ENCODE data around the gene TNS1. TPM values are rescaled to one million over a fixed set of nuclear protein-coding genes. Genes with fewer than 3 reads are reported as not detected.
A peak's percentile ranks its signal among the peaks of the same experiment; 100 is the strongest.

Gene TNS1
- total RNA-seq, 4 donors from 2014 or later: 23.1 to 156 (median 81.1) TPM

- Histone ChIP-seq H3K36me3 (peaks cover 0 to 83% (median 0%) of the 10 kb centered on the region in 3 donors), H3K27me3 (no peaks in the 10 kb centered on the region), H3K9me3 (no peaks in the 10 kb centered on the region), H3K4me1 (peaks cover 0 to 5% (median 0%) of the 10 kb centered on the region in 4 donors), H3K4me3 (no peak overlapping the region), H3K27ac (peak overlapping the region in 1 of 4 donors; percentile 26)
- TF ChIP-seq, protein P1, sequence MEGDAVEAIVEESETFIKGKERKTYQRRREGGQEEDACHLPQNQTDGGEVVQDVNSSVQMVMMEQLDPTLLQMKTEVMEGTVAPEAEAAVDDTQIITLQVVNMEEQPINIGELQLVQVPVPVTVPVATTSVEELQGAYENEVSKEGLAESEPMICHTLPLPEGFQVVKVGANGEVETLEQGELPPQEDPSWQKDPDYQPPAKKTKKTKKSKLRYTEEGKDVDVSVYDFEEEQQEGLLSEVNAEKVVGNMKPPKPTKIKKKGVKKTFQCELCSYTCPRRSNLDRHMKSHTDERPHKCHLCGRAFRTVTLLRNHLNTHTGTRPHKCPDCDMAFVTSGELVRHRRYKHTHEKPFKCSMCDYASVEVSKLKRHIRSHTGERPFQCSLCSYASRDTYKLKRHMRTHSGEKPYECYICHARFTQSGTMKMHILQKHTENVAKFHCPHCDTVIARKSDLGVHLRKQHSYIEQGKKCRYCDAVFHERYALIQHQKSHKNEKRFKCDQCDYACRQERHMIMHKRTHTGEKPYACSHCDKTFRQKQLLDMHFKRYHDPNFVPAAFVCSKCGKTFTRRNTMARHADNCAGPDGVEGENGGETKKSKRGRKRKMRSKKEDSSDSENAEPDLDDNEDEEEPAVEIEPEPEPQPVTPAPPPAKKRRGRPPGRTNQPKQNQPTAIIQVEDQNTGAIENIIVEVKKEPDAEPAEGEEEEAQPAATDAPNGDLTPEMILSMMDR (IDR thresholded peaks at IDR 0.05): no peak
- TF ChIP-seq POLR2A (IDR thresholded peaks at IDR 0.05): no peak
- no peak for DNase-seq
Measured at GRCh38 chr2:217892560-217892959, 110.2 kb downstream of the TNS1 start.

DNA sequence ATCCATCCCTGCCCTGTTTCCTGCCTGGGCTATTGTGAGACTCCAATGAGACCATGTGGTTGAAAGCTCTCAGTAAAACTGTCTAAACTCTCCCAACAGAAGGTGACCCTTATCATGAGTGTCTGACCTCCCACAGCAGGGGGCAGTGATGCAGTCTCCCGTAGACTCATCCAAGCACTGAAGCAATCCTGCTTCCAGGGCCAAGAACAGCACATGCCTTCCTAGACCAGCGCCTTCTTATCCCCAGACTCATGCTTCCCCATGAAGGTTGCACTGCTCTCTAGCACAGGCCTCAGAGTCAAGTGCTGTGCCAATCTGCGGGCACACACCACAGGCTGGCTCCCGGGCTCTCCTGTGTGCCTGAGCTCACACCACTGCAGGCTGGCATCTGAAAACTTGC lies 112.3 kb downstream of the TNS1 start:
- Histone ChIP-seq H3K4me1 (peaks cover 0 to 5% (median 0%) of the 10 kb centered on the region in 4 donors), H3K27me3 (no peaks in the 10 kb centered on the region), H3K27ac (peak overlapping the region in 1 of 4 donors; percentile 12), H3K4me3 (no peak overlapping the region), H3K9me3 (no peaks in the 10 kb centered on the region), H3K36me3 (peaks cover 0 to 76% (median 0%) of the 10 kb centered on the region in 3 donors)
- TF ChIP-seq, protein P1 (IDR thresholded peaks at IDR 0.05): peak in 1 of 6 experiments; percentile 12
- TF ChIP-seq POLR2A (IDR thresholded peaks at IDR 0.05): no peak
- no peak for DNase-seq

DNA sequence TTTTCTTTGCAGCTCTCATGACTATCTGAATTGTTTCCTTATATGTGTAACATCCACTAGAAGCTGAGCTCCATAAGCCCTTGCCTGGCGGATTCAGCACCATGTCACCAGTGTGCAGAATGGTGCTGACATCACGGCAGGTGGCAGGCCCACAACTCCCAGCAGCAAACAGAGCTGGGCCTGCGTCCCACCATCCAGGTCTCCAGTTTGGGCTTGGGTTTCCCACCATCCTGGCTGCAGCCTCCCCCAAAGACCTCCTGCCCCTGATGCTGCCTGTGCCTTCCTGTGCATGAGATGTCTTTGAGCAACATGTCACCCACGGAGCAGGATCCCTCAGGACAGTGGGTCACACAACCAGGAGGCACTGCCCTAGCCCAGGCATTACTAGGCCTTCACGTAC lies 113.1 kb downstream of the TNS1 start:
- no peak for DNase-seq
- Histone ChIP-seq H3K36me3 (peaks cover 0 to 77% (median 0%) of the 10 kb centered on the region in 3 donors), H3K4me1 (peaks cover 0 to 5% (median 0%) of the 10 kb centered on the region in 4 donors), H3K27me3 (no peaks in the 10 kb centered on the region), H3K27ac (no peak overlapping the region), H3K9me3 (no peaks in the 10 kb centered on the region), H3K4me3 (no peak overlapping the region)
- TF ChIP-seq POLR2A (IDR thresholded peaks at IDR 0.05): no peak
- TF ChIP-seq, protein P1 (IDR thresholded peaks at IDR 0.05): no peak

DNA sequence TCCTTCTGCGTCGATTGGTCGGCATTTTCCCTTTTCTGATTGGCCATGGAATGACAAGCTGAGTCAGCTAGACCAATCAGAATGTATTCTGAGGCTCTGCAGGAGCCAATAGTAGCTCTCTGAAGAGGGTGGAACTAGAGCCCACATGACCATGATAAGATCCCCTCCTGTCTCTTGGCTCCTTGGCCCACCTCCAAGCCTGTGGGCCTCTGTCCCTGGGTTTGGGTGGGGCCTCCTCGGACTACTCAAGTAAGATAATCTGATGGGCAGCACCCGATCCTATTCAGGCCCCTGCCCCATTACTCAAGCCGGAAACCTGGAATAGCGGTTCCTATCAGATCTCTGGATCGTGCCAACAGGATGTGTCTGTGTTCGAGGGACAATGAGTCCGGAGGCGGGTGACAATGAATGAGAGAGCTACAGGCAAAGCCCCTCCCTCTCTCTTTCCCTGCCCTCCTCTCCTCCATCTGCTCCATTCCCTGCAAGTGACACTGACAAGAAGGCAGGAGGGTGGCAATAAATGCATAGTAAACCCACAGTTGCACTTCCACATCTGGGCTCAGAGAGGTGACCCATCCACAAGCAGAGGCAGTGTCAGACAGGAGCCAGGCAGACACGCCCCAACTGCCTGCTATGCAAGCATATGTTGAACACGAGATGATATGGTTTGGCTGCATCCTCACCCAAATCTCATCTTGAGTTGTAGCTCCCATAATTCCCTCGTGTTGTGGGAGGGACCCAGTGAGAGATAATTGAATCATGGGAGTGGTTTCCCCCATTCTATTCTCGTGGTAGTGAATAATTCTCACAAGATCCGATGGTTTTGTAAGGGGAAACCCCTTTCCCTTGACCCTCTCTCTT lies 114.7 kb downstream of the TNS1 start:
- no peak overlapping the region for H3K4me3 ChIP-seq
- no peaks in the 10 kb centered on the region for H3K27me3 ChIP-seq
- H3K36me3 ChIP-seq: peaks cover 0 to 69% (median 0%) of the 10 kb centered on the region in 3 donors
- peak overlapping the region in 2 of 4 donors; percentile 3 to 13 for H3K27ac ChIP-seq
- peak in 1 of 3 donors; percentile 42 for DNase-seq
- TF ChIP-seq POLR2A (IDR thresholded peaks at IDR 0.05): no peak
- TF ChIP-seq, protein P1 (IDR thresholded peaks at IDR 0.05): no peak
- peaks cover 0 to 5% (median 0%) of the 10 kb centered on the region in 4 donors for H3K4me1 ChIP-seq
- no peaks in the 10 kb centered on the region for H3K9me3 ChIP-seq

DNA sequence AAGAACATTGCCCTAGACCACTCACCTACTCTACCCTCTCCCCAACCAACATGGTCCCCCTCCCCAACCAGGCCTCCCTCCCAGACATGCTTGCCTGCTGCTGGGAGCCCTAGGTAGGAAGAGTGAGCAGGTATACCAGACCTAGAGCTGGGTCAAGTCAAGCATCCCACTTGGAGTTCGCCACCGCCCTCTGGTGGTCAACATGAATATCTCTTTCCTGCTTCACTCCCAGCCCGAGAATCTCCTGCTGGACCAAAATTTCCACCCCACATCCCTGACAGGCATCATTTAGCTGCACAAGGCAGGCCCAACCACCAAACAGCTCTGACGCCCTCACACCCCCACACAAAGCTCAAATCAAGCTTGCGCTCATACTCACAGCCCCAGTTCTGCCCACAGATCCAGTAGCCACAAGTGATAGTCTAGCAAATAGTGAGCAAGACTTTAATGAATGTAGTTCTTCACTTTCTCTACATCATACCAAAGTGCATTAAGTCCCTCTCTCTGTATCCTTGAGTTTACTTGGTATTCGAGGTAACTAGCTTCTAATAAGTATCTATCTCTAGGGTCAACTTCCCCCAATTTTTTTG lies 116.0 kb downstream of the TNS1 start:
- H3K36me3 ChIP-seq: peaks cover 0 to 58% (median 0%) of the 10 kb centered on the region in 3 donors
- no peaks in the 10 kb centered on the region for H3K9me3 ChIP-seq
- no peaks in the 10 kb centered on the region for H3K27me3 ChIP-seq
- TF ChIP-seq, protein P1 (IDR thresholded peaks at IDR 0.05): peak; percentile 26 to 71 (median 66)
- no peak for TF ChIP-seq POLR2A (IDR thresholded peaks at IDR 0.05)
- H3K4me1 ChIP-seq: peaks cover 0 to 5% (median 0%) of the 10 kb centered on the region in 4 donors
- no peak overlapping the region for H3K27ac ChIP-seq
- DNase-seq: peak; percentile 41 to 83 (median 76)
- no peak overlapping the region for H3K4me3 ChIP-seq

Data from Peyer's patch (tissue), 4 donors.